Trophoblast cell (in vitro differentiated cells and primary cell): Measurements from ENCODE around the gene RAB5B.
"Not testable (repeated sequence)": the region's sequence is repeated elsewhere in the genome, so short reads cannot be mapped to it uniquely, and the experiment has no call there.

Experiments
- DNase-seq, 2 donors: peaks; one replicate each; pipeline ENCODE4 v3.0.0-alpha.2; 2016
- H2AFZ ChIP-seq: 2 replicates; pipeline ENCODE4 v1.6.1; 2013; ENCODE audit warnings: low read length, moderate library complexity, mild to moderate bottlenecking; ENCODE audit not compliant: insufficient read depth, poor library complexity
- H2AK5ac ChIP-seq: 2 replicates; pipeline ENCODE4 v1.6.1; 2013; ENCODE audit warnings: mild to moderate bottlenecking, low read length
- H2BK120ac ChIP-seq: 2 replicates; pipeline ENCODE4 v1.6.1; 2013; ENCODE audit warnings: low read length, mild to moderate bottlenecking, moderate library complexity; ENCODE audit not compliant: insufficient read depth, poor library complexity
- H2BK12ac ChIP-seq: 2 replicates; pipeline ENCODE4 v1.6.1; 2013; ENCODE audit warnings: mild to moderate bottlenecking, low read length, moderate library complexity
- H2BK5ac ChIP-seq: 2 replicates; pipeline ENCODE4 v1.6.1; 2013; ENCODE audit warnings: low read length, low read depth, moderate library complexity, mild to moderate bottlenecking; ENCODE audit not compliant: poor library complexity
- H3K14ac ChIP-seq: 2 replicates; pipeline ENCODE4 v1.6.1; 2013; ENCODE audit warnings: mild to moderate bottlenecking, low read length
- H3K18ac ChIP-seq: 2 replicates; pipeline ENCODE4 v1.6.1; 2013; ENCODE audit warnings: mild to moderate bottlenecking, low read length
- H3K23ac ChIP-seq: 2 replicates; pipeline ENCODE4 v1.6.1; 2013; ENCODE audit warnings: low read length
- H3K27ac ChIP-seq: 2 replicates; pipeline ENCODE4 v1.5.1; 2013; ENCODE audit warnings: low read depth, mild to moderate bottlenecking, inconsistent platforms, low read length, moderate library complexity
- H3K27me3 ChIP-seq: 2 replicates; pipeline ENCODE4 v1.6.1; 2013; ENCODE audit warnings: inconsistent platforms, mild to moderate bottlenecking, low read length, moderate library complexity; ENCODE audit not compliant: insufficient read depth
- H3K36me3 ChIP-seq, 2 experiments: 1 replicate in 1 of 2; 2 replicates in 1 of 2; pipeline ENCODE4 v1.6.1; 2013; ENCODE audit warnings: low read length in 2 of 2, mild to moderate bottlenecking in 2 of 2, moderate library complexity in 1 of 2; ENCODE audit not compliant: insufficient read depth in 2 of 2, control insufficient read depth in 1 of 2
- H3K4ac ChIP-seq: 2 replicates; pipeline ENCODE4 v1.6.1; 2013; ENCODE audit warnings: low read depth, mild to moderate bottlenecking, low read length, moderate library complexity
- H3K4me1 ChIP-seq, 2 experiments: 1 replicate in 1 of 2; 2 replicates in 1 of 2; pipeline ENCODE4 v1.6.1; 2013; ENCODE audit warnings: low read length in 2 of 2, mild to moderate bottlenecking in 2 of 2, moderate library complexity in 1 of 2; ENCODE audit not compliant: insufficient read depth in 2 of 2, control insufficient read depth in 1 of 2
- H3K4me2 ChIP-seq: 2 replicates; pipeline ENCODE4 v1.6.1; 2013; ENCODE audit warnings: inconsistent platforms, mild to moderate bottlenecking, low read length, moderate library complexity
- H3K4me3 ChIP-seq: 2 replicates; pipeline ENCODE4 v1.5.1; 2013; ENCODE audit warnings: mild to moderate bottlenecking, low read depth, low read length, inconsistent platforms
- H3K79me1 ChIP-seq: one replicate; pipeline ENCODE4 v1.6.1; 2013; ENCODE audit warnings: low read length
- H3K79me2 ChIP-seq: 2 replicates; pipeline ENCODE4 v1.6.1; 2013; ENCODE audit warnings: low read length, mild to moderate bottlenecking; ENCODE audit not compliant: control insufficient read depth, insufficient read depth, poor library complexity
- H3K9ac ChIP-seq: 2 replicates; pipeline ENCODE4 v1.6.1; 2013; ENCODE audit warnings: mild to moderate bottlenecking, low read length
- H3K9me3 ChIP-seq: 2 replicates; pipeline ENCODE4 v1.6.1; 2013; ENCODE audit warnings: low read depth, mild to moderate bottlenecking, control low read depth, inconsistent platforms, low read length; ENCODE audit not compliant: insufficient read depth
- H4K12ac ChIP-seq: 2 replicates; pipeline ENCODE4 v1.6.1; 2013; ENCODE audit warnings: low read depth, mild to moderate bottlenecking, low read length, moderate library complexity
- H4K8ac ChIP-seq: 2 replicates; pipeline ENCODE4 v1.6.1; 2013; ENCODE audit warnings: low read depth, mild to moderate bottlenecking, low read length, moderate library complexity
- H4K91ac ChIP-seq: one replicate; pipeline ENCODE4 v1.6.1; 2013; ENCODE audit warnings: low read depth, mild to moderate bottlenecking, low read length, moderate library complexity
- WGBS: extraction: QIAGEN DNeasy Blood & Tissue Kit; methylation state at CpG from one replicate; pipeline ENCODE4 v1.1.7; 2013; ENCODE audit warnings: missing lambda C conversion rate; ENCODE audit not compliant: insufficient read length, insufficient coverage; ENCODE audit errors: extremely low coverage; 5-methylcytosine and 5-hydroxymethylcytosine counted together

Gene RAB5B

DNA sequence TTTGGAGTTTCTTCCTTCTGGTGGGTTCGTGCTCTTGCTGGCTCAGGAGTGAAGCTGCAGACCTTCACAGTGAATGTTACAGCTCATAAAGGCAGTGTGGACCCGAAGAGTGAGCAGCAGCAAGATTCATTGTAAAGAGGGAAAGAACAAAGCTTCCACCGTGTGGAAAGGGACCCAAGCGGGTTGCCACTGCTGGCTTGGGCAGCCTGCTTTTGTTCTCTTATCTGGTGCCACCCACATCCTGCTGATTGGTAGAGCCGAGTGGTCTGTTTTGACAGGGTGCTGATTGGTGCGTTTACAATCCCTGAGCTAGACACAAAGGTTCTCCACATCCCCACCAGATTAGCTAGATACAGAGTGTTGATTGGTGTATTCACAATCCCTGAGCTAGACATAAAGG lies 25.6 kb downstream of the RAB5B start:
- no CpG with 5 or more reads among the region's 6 CpGs for WGBS

DNA sequence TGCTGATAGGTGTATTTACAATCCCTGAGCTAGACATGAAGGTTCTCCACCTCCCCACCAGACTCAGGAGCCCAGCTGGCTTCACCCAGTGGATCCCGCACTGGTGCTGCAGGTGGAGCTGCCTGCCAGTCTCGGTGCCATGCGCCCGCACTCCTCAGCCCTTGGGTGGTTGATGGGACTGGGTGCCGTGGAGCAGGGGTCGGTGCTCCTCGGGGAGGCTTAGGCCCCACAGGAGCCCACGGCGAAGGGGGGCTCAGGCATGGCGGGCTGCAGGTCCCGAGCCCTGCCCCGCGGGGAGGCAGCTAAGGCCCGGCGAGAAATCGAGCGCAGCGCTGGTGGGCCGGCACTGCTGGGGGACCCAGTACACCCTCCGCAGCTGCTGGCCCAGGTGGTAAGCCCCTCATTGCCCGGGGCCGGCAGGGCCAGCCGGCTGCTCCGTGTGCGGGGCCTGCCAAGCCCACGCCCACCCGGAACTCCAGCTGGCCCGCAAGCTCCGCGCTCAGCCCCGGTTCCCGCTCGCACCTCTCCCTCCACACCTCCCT lies 26.2 kb downstream of the RAB5B start:
- not testable (repeated sequence) for H2BK5ac ChIP-seq, H3K79me1 ChIP-seq, H2AK5ac ChIP-seq, H3K4me3 ChIP-seq, H3K4me2 ChIP-seq, H3K9me3 ChIP-seq, H3K27me3 ChIP-seq, H3K14ac ChIP-seq, H3K23ac ChIP-seq, H2BK12ac ChIP-seq, H3K79me2 ChIP-seq, H3K27ac ChIP-seq, H3K9ac ChIP-seq, H4K91ac ChIP-seq, H3K18ac ChIP-seq, H2AFZ ChIP-seq, H3K4ac ChIP-seq, H4K8ac ChIP-seq, DNase-seq, H2BK120ac ChIP-seq, H4K12ac ChIP-seq, H3K4me1 ChIP-seq
- H3K36me3 ChIP-seq = peaks cover 22 to 23% of the 10 kb centered on the region in 2 experiments
- whole genome bisulfite sequencing = no CpG with 5 or more reads among the region's 33 CpGs

More for the DNA sequence above, 25.6 kb downstream of the RAB5B start:
- not testable (repeated sequence) for H3K9me3 ChIP-seq, H3K14ac ChIP-seq, H3K4me3 ChIP-seq, H3K27me3 ChIP-seq, H2AK5ac ChIP-seq, H4K12ac ChIP-seq, H2BK120ac ChIP-seq, DNase-seq, H3K9ac ChIP-seq, H3K4me2 ChIP-seq, H2BK12ac ChIP-seq, H3K4me1 ChIP-seq, H4K8ac ChIP-seq, H3K23ac ChIP-seq, H2BK5ac ChIP-seq, H4K91ac ChIP-seq, H3K79me1 ChIP-seq, H3K4ac ChIP-seq, H3K27ac ChIP-seq, H3K18ac ChIP-seq, H2AFZ ChIP-seq, H3K79me2 ChIP-seq
- peaks cover 18 to 19% of the 10 kb centered on the region in 2 experiments for H3K36me3 ChIP-seq

DNA sequence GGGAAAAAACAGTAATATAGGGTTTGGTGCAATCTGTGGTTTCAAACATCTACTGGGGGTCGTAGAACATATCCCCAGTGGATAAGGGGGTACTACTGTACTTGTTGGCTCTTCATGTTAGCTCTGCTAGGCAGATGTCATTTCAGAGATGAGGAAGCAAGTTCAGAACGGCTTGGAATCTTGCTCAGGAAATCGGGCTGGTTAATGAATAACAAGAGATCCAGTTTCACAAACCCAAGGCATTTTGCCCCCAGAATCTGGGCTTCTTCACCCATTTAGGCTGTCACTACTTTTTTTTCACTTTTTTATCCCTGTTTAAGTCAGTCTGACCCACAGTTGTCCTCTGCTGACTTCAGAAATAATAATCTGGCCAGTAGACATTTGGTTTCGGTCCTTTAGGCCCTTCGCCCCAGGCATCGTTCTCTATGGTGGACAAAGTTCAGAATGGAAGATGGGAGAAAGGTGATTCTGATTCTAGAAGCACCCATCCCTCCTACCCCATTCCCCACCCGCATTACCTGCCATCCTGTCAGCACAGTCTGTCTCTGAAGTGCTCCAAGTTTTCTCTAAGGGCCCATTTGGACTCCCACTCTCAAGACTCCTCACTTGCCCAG lies 27.7 kb downstream of the RAB5B start:
- no peak overlapping the region for H2BK120ac ChIP-seq
- no peak overlapping the region for H2AFZ ChIP-seq
- H3K23ac ChIP-seq = no peak overlapping the region
- no peak overlapping the region for H2AK5ac ChIP-seq
- H3K79me1 ChIP-seq = peaks cover 4% of the 10 kb centered on the region
- DNase-seq = peak in 1 of 2 donors; percentile 57
- peaks cover 21 to 22% of the 10 kb centered on the region in 2 experiments for H3K36me3 ChIP-seq
- H3K14ac ChIP-seq = no peak overlapping the region
- H3K9ac ChIP-seq = no peak overlapping the region
- H3K27ac ChIP-seq = no peak overlapping the region
- H3K4me2 ChIP-seq = no peak overlapping the region
- H2BK12ac ChIP-seq = no peak overlapping the region
- no peak overlapping the region for H3K18ac ChIP-seq
- H4K12ac ChIP-seq = no peak overlapping the region
- no peak overlapping the region for H4K91ac ChIP-seq
- H3K27me3 ChIP-seq = no peaks in the 10 kb centered on the region
- no peak overlapping the region for H4K8ac ChIP-seq
- H2BK5ac ChIP-seq = no peak overlapping the region
- no peak overlapping the region for H3K4me3 ChIP-seq
- no CpG with 5 or more reads among the region's 7 CpGs for WGBS
- no peak overlapping the region for H3K4ac ChIP-seq
- H3K4me1 ChIP-seq = peaks cover 3 to 7% of the 10 kb centered on the region in 2 experiments
- no peaks in the 10 kb centered on the region for H3K9me3 ChIP-seq
- H3K79me2 ChIP-seq = peaks cover 4% of the 10 kb centered on the region

DNA sequence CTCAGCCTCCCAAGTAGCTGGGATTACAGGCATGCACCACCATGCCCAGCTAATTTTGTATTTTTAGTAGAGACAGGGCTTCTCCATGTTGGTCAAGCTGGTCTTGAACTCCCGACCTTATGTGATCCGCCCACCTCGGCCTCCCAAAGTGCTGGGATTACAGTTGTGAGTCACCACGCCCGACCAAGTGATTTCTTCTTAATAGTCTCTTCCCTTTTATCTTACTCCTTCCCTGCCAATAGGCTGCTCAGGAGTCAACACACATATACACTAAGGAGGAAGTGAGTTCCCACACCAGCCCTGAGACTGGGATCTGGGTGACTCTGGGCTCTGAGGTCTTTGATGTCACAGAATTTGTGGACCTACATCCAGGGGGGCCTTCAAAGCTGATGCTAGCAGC lies 29.5 kb downstream of the RAB5B start:
- H3K4me1 ChIP-seq, H4K91ac ChIP-seq, H3K27ac ChIP-seq, H3K4me2 ChIP-seq, H3K9me3 ChIP-seq, DNase-seq, H3K79me2 ChIP-seq, H3K23ac ChIP-seq, H3K18ac ChIP-seq, H3K4me3 ChIP-seq, H4K12ac ChIP-seq, H2AFZ ChIP-seq, H2BK5ac ChIP-seq, H3K14ac ChIP-seq, H3K4ac ChIP-seq, H2BK12ac ChIP-seq, H3K9ac ChIP-seq, H2BK120ac ChIP-seq, H4K8ac ChIP-seq, H2AK5ac ChIP-seq, H3K27me3 ChIP-seq: not testable (repeated sequence)
- peaks cover 21 to 22% of the 10 kb centered on the region in 2 experiments for H3K36me3 ChIP-seq
- peaks cover 11% of the 10 kb centered on the region for H3K79me1 ChIP-seq
- no CpG with 5 or more reads among the region's 5 CpGs for WGBS
